Stimulated activated CD4-positive, alpha-beta T cell treated with anti-CD3 and anti-CD28 coated beads, Interleukin-2, amount 100 ng/mL, for 48 hours (primary cell): ENCODE data around the gene BARX2.
"Not testable (repeated sequence)": the region's sequence is repeated elsewhere in the genome, so short reads cannot be mapped to it uniquely, and the experiment has no call there.

ENCODE experiments used
- DNase-seq, 2 donors: peaks; one replicate each; pipeline ENCODE4 v3.0.0-alpha.2; 2020

The BARX2 gene

GRCh38 chr11:129375751-129376657 lies at the start of gene BARX2:
BARX2 (plus strand) TSS chr11:129375848; CDS start chr11:129376036, 188 bp downstream.
- DNase-seq: peak in 1 of 2 donors; percentile 29

- DNase-seq: no peak
Observed at GRCh38 chr11:129326921-129327320, 48.7 kb upstream of the BARX2 start.

- not testable (repeated sequence) for DNase-seq
Observed at GRCh38 chr11:129327708-129328107, 47.9 kb upstream of the BARX2 start.

GRCh38 chr11:129328756-129329155 lies 46.9 kb upstream of the BARX2 start:
- DNase-seq: no peak

- DNase-seq: no peak
Observed at GRCh38 chr11:129331217-129331616, 44.4 kb upstream of the BARX2 start.

- peak; percentile 64 to 65 for DNase-seq
Observed at GRCh38 chr11:129331871-129332274, 43.8 kb upstream of the BARX2 start.

GRCh38 chr11:129333873-129334272 lies 41.8 kb upstream of the BARX2 start:
- no peak for DNase-seq

GRCh38 chr11:129344301-129344940 lies 31.2 kb upstream of the BARX2 start:
- DNase-seq: not testable (repeated sequence)

- DNase-seq: no peak
Observed at GRCh38 chr11:129346916-129347315, 28.7 kb upstream of the BARX2 start.

- DNase-seq: no peak
Observed at GRCh38 chr11:129348813-129349212, 26.8 kb upstream of the BARX2 start.

GRCh38 chr11:129352676-129353075 lies 23.0 kb upstream of the BARX2 start:
- DNase-seq: no peak

- DNase-seq: no peak
Observed at GRCh38 chr11:129354691-129355090, 21.0 kb upstream of the BARX2 start.

GRCh38 chr11:129359748-129360147 lies 15.9 kb upstream of the BARX2 start:
- DNase-seq: no peak

GRCh38 chr11:129364143-129364654 lies 11.4 kb upstream of the BARX2 start:
- peak; percentile 80 to 81 for DNase-seq

- DNase-seq: no peak
Observed at GRCh38 chr11:129365816-129366215, 9.8 kb upstream of the BARX2 start.

- DNase-seq: no peak
Observed at GRCh38 chr11:129366737-129367597, 8.7 kb upstream of the BARX2 start.

- DNase-seq: no peak
Observed at GRCh38 chr11:129368889-129369672, 6.6 kb upstream of the BARX2 start.

- DNase-seq: no peak
Observed at GRCh38 chr11:129370715-129371114, 4.9 kb upstream of the BARX2 start.

- DNase-seq: no peak
Observed at GRCh38 chr11:129372609-129373488, 2.8 kb upstream of the BARX2 start.

GRCh38 chr11:129373489-129373953 lies 2.1 kb upstream of the BARX2 start:
- DNase-seq: no peak
